Smooth muscle cell (in vitro differentiated cells): ENCODE results near the gene KIAA1210. TPM values are rescaled to one million over a fixed set of nuclear protein-coding genes. Genes with fewer than 3 reads are reported as not detected.

ENCODE experiments used
- DNase-seq: peaks from one replicate; lab custom pipeline; 2025; ENCODE audit not compliant: unreplicated experiment; lab: John Stamatoyannopoulos, UW
- H2AFZ ChIP-seq: fragments of 200-600 bp; sonication (generic); 2 replicates; pipeline ENCODE4 v1.6.0; 2016; ENCODE audit warnings: antibody characterized with exemption, low read depth, mild to moderate bottlenecking
- H3F3A ChIP-seq: fragments of 200-600 bp; sonication (generic); 2 replicates; pipeline ENCODE4 v1.6.0; 2017; ENCODE audit warnings: antibody characterized with exemption, low read depth
- H3K27ac ChIP-seq: fragments of 200-600 bp; sonication (generic); 2 replicates; pipeline ENCODE4 v1.5.1; 2016; ENCODE audit warnings: low read depth, mild to moderate bottlenecking
- H3K27me3 ChIP-seq: fragments of 200-600 bp; sonication (generic); 2 replicates; pipeline ENCODE4 v1.6.1; 2016; ENCODE audit warnings: low read depth, mild to moderate bottlenecking
- H3K36me3 ChIP-seq: fragments of 200-600 bp; sonication (generic); 2 replicates; pipeline ENCODE4 v1.5.1; 2016; ENCODE audit warnings: low read depth
- H3K4me1 ChIP-seq: fragments of 200-600 bp; sonication (generic); 2 replicates; pipeline ENCODE4 v1.5.1; 2016; ENCODE audit warnings: low read depth
- H3K4me2 ChIP-seq: fragments of 200-600 bp; sonication (generic); 2 replicates; pipeline ENCODE4 v1.6.0; 2016; ENCODE audit warnings: mild to moderate bottlenecking
- H3K4me3 ChIP-seq: fragments of 200-600 bp; sonication (generic); 2 replicates; pipeline ENCODE4 v1.5.1; 2016; ENCODE audit warnings: mild to moderate bottlenecking
- H3K79me2 ChIP-seq: fragments of 200-600 bp; sonication (generic); 2 replicates; pipeline ENCODE4 v1.6.0; 2016; ENCODE audit warnings: low read depth, mild to moderate bottlenecking
- H3K9ac ChIP-seq: fragments of 200-600 bp; sonication (generic); 2 replicates; pipeline ENCODE4 v1.6.0; 2016; ENCODE audit warnings: low read depth
- H3K9me3 ChIP-seq: fragments of 200-600 bp; sonication (generic); replicated peaks from 2 replicates; pipeline ENCODE4 v1.5.1; 2016; ENCODE audit warnings: low read depth
- H4K20me1 ChIP-seq: fragments of 200-600 bp; sonication (generic); 2 replicates; pipeline ENCODE4 v1.6.0; 2016; ENCODE audit warnings: low read depth
- CTCF ChIP-seq: fragments of 200-600 bp; sonication (generic); IDR thresholded peaks from 2 replicates; pipeline ENCODE4 v1.5.1; 2017; ENCODE audit warnings: borderline replicate concordance, mild to moderate bottlenecking, antibody characterized with exemption; ENCODE audit not compliant: insufficient read depth, poor library complexity, severe bottlenecking
- WGBS: methylation state at CpG from one replicate; pipeline ENCODE4 v1.1.7; 2016; ENCODE audit warnings: low lambda C conversion rate; 5-methylcytosine and 5-hydroxymethylcytosine counted together
- polyA plus RNA-seq: library from polyadenylated mRNA; unstranded; fragments of >200 nt; fragmentation: Nextera tagmentation; extraction: Ambion mirVana; gene quantifications from 2 replicates; pipeline ENCODE4 v1.2.1, GENCODE V29; 2016
- total RNA-seq: library from RNA; depleted of rRNA; stranded (reverse); fragments of >200 nt; gene quantifications from 2 replicates; pipeline ENCODE4 v1.2.3, GENCODE V29; 2014

Gene KIAA1210
- total RNA-seq: not detected in 2 replicates
- not detected in 2 replicates for polyA plus RNA-seq

DNA sequence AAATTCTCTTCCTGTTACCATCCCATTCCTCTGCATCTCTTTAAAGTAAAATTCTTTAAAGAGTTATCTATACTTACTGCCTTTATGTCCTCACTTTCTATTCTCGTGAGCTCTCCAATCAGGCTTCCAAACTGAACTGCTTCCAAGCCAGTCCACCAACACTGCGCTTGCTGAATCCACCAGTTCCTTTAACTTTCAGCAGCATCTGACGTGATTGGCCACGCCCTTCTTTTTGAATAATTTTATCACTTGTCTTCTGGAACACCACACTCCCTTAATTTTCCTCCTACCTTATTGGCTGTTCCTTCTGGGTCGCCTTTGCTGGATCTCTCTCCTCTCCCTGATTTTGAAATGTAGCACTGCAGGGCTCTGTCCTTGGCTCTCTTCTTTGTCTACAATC is at the start of gene KIAA1210:
KIAA1210 (minus strand) TSS at position 163 of the 400 bp plus-strand sequence. CDS start 4,170 bp downstream, outside the sequence.
- Histone ChIP-seq H3K9me3 (no peaks in the 10 kb centered on the region), H3K4me3 (no peak within 1 kb of the TSS), H3K79me2 (no peaks in the 10 kb centered on the region), H4K20me1 (no peaks in the 10 kb centered on the region), H3K36me3 (no peaks in the 10 kb centered on the region), H3K4me1 (no peaks in the 10 kb centered on the region), H3K27me3 (no peaks in the 10 kb centered on the region), H3K27ac (no peak within 1 kb of the TSS), H3F3A (no peaks in the 10 kb centered on the region), H3K4me2 (no peak within 1 kb of the TSS), H2AFZ (no peak within 1 kb of the TSS), H3K9ac (no peak within 1 kb of the TSS)
- WGBS: 57% methylated on average over 5 of the region's 5 CpGs
- DNase-seq: no peak
- no peak for TF ChIP-seq CTCF

DNA sequence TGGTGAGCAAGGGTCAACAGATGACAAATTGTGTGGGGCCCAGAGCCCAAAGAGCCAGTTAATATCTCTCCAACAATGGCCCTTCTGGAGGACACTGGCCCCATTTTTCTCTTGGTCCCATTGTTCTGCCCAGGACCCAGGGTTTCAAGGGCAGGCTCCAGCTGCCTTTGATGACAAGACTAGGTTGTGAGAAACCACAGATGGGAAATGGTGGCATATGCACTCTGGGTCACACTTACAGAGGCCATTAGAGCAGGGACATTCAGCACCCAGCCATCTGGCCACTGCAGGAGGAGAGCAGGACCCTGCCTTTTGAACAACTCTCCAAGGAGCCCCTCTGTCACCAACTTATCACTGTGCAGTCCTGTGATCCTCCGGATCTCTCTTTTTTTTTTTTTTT is 49.7 kb upstream of the KIAA1210 start:
- no peaks in the 10 kb centered on the region for H4K20me1 ChIP-seq
- DNase-seq: no peak
- TF ChIP-seq CTCF: no peak
- H3K4me3 ChIP-seq: no peak overlapping the region
- no peaks in the 10 kb centered on the region for H3K9me3 ChIP-seq
- no peaks in the 10 kb centered on the region for H3K27me3 ChIP-seq
- WGBS: 92% methylated on average over 1 of the region's 1 CpG
- no peaks in the 10 kb centered on the region for H3F3A ChIP-seq
- no peak overlapping the region for H3K27ac ChIP-seq
- H3K9ac ChIP-seq: no peak overlapping the region
- no peaks in the 10 kb centered on the region for H3K4me1 ChIP-seq
- no peaks in the 10 kb centered on the region for H3K79me2 ChIP-seq
- H2AFZ ChIP-seq: no peak overlapping the region
- no peaks in the 10 kb centered on the region for H3K36me3 ChIP-seq
- H3K4me2 ChIP-seq: no peak overlapping the region

- Histone ChIP-seq H3K9ac (no peak overlapping the region), H3K9me3 (no peaks in the 10 kb centered on the region), H2AFZ (no peak overlapping the region), H4K20me1 (no peaks in the 10 kb centered on the region), H3K36me3 (no peaks in the 10 kb centered on the region), H3K4me1 (no peaks in the 10 kb centered on the region), H3K79me2 (no peaks in the 10 kb centered on the region), H3K27me3 (no peaks in the 10 kb centered on the region), H3K4me3 (no peak overlapping the region), H3K27ac (no peak overlapping the region), H3F3A (no peaks in the 10 kb centered on the region), H3K4me2 (no peak overlapping the region)
- TF ChIP-seq CTCF: no peak
- DNase-seq: no peak
- 64% methylated on average over 2 of the region's 2 CpGs for WGBS
These were observed 47.3 kb upstream of the KIAA1210 start for GRCh38 chrX:119174900-119175299.

- Histone ChIP-seq H3K79me2 (no peaks in the 10 kb centered on the region), H3K27me3 (no peaks in the 10 kb centered on the region), H3K27ac (no peak overlapping the region), H3K36me3 (no peaks in the 10 kb centered on the region), H3K4me2 (no peak overlapping the region), H3K4me3 (no peak overlapping the region), H3K9ac (no peak overlapping the region), H3K4me1 (no peaks in the 10 kb centered on the region), H4K20me1 (no peaks in the 10 kb centered on the region), H3F3A (no peaks in the 10 kb centered on the region), H3K9me3 (no peaks in the 10 kb centered on the region), H2AFZ (no peak overlapping the region)
- 29% methylated on average over 2 of the region's 2 CpGs for WGBS
- TF ChIP-seq CTCF: no peak
- no peak for DNase-seq
These were observed 40.5 kb upstream of the KIAA1210 start for GRCh38 chrX:119168104-119168503.
